HUES6 (cell line): ENCODE measurements around the gene EMX2.

Source experiments
- H3K27ac ChIP-seq: 2 replicates; pipeline ENCODE4 v1.7.0; 2013; ENCODE audit warnings: low read depth, mild to moderate bottlenecking, low read length, inconsistent platforms
- H3K27me3 ChIP-seq: 2 replicates; pipeline ENCODE4 v1.6.1; 2013; ENCODE audit warnings: low read length; ENCODE audit not compliant: control insufficient read depth, insufficient read depth
- H3K36me3 ChIP-seq: 2 replicates; pipeline ENCODE4 v1.6.1; 2013; ENCODE audit warnings: low read length; ENCODE audit not compliant: control insufficient read depth, insufficient read depth
- H3K4me1 ChIP-seq: 2 replicates; pipeline ENCODE4 v1.6.1; 2013; ENCODE audit warnings: low read length; ENCODE audit not compliant: control insufficient read depth, insufficient read depth
- H3K4me3 ChIP-seq: 2 replicates; pipeline ENCODE4 v1.5.1; 2013; ENCODE audit warnings: low read depth, low read length
- H3K9ac ChIP-seq: one replicate; pipeline ENCODE4 v1.6.1; 2013; ENCODE audit warnings: mild to moderate bottlenecking, low read length
- H3K9me3 ChIP-seq: 2 replicates; pipeline ENCODE4 v1.6.1; 2013; ENCODE audit warnings: low read depth, low read length; ENCODE audit not compliant: control insufficient read depth, insufficient read depth

Gene EMX2

DNA sequence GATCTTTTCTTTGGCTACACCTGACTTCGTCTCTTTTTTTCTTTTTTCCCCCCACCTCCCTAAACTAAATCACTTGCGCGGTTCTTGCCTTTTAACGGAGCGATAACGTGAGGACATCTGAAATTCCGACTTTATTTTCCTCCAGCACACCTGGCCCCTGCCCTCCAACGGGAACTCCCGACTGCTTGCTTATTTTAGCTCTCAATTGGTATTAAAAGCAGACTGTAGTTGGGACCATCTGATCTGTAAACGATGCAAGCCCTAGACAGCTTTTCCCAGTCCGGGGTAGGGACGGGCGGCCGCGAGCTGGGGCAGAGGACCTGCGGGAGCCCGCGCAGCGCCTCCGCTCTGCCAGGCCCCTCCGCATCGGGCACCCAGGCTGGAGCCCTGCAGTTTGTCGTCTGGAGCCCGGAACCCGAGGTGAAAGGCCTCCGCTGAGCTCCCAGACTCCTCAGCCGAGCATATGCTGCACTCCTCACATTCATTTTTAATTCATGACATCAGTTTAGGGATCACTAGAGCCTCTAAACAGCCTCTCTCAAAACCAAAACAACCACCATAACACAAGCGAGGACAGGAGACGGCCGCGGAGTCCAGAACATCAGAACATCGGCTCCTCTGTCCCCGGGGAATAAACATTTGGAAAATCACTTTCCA, 10.0 kb upstream of the EMX2 start:
- no peak overlapping the region for H3K9ac ChIP-seq
- H3K27me3 ChIP-seq = peaks cover 97% of the 10 kb centered on the region
- H3K4me3 ChIP-seq = no peak overlapping the region
- H3K4me1 ChIP-seq = peaks cover 20% of the 10 kb centered on the region
- no peaks in the 10 kb centered on the region for H3K9me3 ChIP-seq
- H3K36me3 ChIP-seq = no peaks in the 10 kb centered on the region
- H3K27ac ChIP-seq = no peak overlapping the region

- no peaks in the 10 kb centered on the region for H3K36me3 ChIP-seq
- no peak overlapping the region for H3K4me3 ChIP-seq
- H3K9me3 ChIP-seq = no peaks in the 10 kb centered on the region
- H3K4me1 ChIP-seq = peaks cover 20% of the 10 kb centered on the region
- no peak overlapping the region for H3K27ac ChIP-seq
- H3K9ac ChIP-seq = no peak overlapping the region
- H3K27me3 ChIP-seq = peaks cover 100% of the 10 kb centered on the region
These were observed 8.9 kb upstream of the EMX2 start for GRCh38 chr10:117533507-117534281.

- H3K4me1 ChIP-seq = peaks cover 20% of the 10 kb centered on the region
- H3K4me3 ChIP-seq = peak overlapping the region; percentile 38
- H3K9me3 ChIP-seq = no peaks in the 10 kb centered on the region
- H3K9ac ChIP-seq = no peak overlapping the region
- no peaks in the 10 kb centered on the region for H3K36me3 ChIP-seq
- H3K27ac ChIP-seq = no peak overlapping the region
- peaks cover 100% of the 10 kb centered on the region for H3K27me3 ChIP-seq
These were observed 7.9 kb upstream of the EMX2 start for GRCh38 chr10:117534321-117535297.

DNA sequence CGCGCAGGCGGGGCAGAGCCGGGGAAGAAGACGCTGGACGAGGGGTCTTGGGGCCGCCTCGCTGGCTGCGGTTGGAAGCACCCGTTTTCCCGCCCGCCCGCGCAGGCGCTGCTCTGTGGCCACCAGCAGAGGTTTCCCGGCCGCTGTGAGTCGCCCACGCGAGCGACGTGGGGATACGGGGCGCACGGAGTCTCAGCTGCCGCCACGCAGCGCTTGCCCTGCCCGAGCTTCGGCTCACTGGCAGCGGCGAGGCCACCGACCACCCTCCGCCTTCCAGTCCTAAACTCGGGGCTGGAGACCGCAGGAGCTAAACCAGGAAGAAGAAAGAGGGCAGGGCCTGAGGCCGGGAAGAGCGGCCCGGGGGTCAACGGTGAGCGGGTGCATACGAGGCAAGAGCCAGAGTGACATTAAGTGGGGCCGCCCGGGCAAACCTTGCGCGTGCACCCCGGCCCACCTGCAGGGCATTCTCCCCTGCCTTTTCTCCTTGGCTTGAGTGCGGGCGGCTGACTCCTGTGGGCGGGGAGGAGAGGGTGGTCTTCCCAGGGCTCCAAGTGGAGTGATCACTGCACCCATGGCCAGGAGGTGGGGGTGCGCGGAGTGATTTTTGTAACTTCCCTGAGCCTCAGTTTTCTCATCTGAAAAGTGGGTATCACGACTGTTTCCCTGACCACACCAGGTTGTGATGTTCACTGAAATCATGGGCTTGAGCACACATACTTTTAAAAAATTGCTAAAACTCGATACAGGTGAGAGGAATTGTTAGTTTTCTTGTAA, 7.1 kb upstream of the EMX2 start:
- Histone ChIP-seq H3K27ac (no peak overlapping the region), H3K27me3 (peaks cover 100% of the 10 kb centered on the region), H3K9me3 (no peaks in the 10 kb centered on the region), H3K4me3 (peak overlapping the region; percentile 38), H3K36me3 (no peaks in the 10 kb centered on the region), H3K9ac (no peak overlapping the region), H3K4me1 (peaks cover 20% of the 10 kb centered on the region)

DNA sequence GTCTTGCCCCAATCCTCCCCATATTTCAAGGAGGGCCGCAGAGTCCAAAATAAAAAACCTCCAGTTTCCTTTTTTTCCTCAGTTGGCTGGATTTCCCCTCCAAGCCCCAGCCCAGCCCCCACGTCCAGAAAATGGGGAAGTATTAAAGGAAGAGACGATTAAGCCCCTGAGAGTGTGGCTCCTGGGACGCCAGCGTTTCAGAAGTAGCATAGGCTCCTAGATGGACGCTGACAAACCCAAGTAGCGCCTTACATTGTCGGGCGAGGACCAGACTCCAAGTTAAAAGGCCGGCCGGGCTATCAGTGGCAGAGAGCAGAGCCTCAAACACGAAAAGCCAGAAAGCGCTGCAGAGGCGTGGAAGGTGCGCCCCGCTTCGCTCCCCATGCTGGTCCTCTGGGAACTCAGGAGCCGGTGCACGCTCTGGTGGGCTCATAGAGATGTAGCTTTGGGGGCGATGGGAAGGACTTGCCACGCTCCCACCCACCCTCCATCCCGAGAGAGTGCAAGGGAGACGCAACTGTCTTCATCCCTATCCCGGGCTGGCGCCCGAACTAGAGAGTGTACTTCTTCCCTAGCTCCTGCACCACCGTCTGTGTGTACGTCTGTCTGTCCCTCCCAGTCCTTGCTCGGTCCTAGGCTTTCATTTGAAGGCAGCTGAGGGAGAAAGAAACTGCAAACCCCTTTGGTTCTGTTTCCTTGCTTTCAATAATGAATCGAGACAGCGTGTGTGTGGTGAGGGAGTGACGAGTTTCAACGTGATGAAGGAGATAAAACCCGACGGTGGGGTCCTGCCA, 6.3 kb upstream of the EMX2 start:
- Histone ChIP-seq H3K9me3 (no peaks in the 10 kb centered on the region), H3K27ac (no peak overlapping the region), H3K4me1 (peaks cover 20% of the 10 kb centered on the region), H3K9ac (no peak overlapping the region), H3K4me3 (no peak overlapping the region), H3K27me3 (peaks cover 100% of the 10 kb centered on the region), H3K36me3 (no peaks in the 10 kb centered on the region)

DNA sequence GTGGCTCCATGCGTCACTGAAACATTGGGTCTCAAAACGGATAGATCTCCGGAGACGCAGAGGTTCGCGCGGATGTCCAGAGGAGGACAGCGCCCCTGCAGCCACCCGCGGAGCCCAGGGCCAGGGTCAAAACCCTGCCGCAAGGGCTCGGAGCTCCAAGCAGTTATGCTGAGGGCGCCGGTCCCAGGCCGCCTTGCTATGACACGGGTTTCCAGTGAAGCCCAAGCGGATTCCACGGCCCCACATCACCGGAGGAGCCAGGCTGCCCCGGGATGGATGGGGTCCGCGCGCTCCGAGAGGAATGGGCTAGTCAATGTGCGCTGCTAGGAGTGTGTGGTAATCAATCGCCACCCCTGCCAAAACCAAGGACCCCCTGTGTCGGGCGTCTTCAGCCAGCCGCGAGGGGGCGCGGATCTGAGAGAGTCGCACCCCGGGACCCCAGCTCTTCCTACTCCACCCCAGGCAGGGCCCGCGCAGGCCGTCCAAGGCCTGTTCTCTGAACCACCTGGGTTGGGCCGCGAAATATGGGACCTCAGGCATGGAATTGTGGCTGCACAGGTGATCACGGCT, 5.6 kb upstream of the EMX2 start:
- H3K4me3 ChIP-seq = peak overlapping the region; percentile 43
- H3K9ac ChIP-seq = no peak overlapping the region
- H3K27me3 ChIP-seq = peaks cover 100% of the 10 kb centered on the region
- H3K4me1 ChIP-seq = peaks cover 24% of the 10 kb centered on the region
- no peaks in the 10 kb centered on the region for H3K9me3 ChIP-seq
- no peak overlapping the region for H3K27ac ChIP-seq
- H3K36me3 ChIP-seq = no peaks in the 10 kb centered on the region

DNA sequence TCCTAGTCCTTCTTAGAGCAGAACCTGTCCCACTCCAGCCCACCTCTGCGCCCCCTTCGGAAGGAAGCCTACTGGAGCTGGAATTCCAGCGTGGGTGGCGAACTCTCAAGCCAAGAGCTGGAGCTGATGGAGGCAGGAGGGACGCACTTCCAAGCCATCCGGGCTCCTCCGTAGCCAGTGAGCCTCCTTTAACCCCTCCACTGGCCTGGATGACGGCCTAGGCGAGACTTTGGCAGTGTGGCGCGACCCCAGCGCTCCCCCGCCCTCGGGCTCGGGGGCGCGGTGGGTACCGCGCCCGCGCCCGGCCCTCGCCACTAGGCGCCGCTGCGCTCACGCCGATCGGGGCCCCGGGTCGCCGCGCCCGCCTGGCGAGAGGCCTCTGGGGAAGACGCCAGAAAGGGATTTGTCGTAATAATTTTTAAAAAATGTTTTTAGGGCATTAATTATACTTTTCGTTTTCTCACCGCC, 5.1 kb upstream of the EMX2 start:
- Histone ChIP-seq H3K27ac (no peak overlapping the region), H3K9me3 (no peaks in the 10 kb centered on the region), H3K4me1 (peaks cover 25% of the 10 kb centered on the region), H3K4me3 (peak overlapping the region; percentile 43), H3K36me3 (no peaks in the 10 kb centered on the region), H3K9ac (no peak overlapping the region), H3K27me3 (peaks cover 100% of the 10 kb centered on the region)

GRCh38 chr10:117537904-117538524, 4.5 kb upstream of the EMX2 start:
- Histone ChIP-seq H3K9me3 (no peaks in the 10 kb centered on the region), H3K4me1 (peaks cover 21% of the 10 kb centered on the region), H3K4me3 (peak overlapping the region; percentile 40), H3K36me3 (no peaks in the 10 kb centered on the region), H3K27me3 (peaks cover 100% of the 10 kb centered on the region), H3K27ac (no peak overlapping the region), H3K9ac (no peak overlapping the region)

DNA sequence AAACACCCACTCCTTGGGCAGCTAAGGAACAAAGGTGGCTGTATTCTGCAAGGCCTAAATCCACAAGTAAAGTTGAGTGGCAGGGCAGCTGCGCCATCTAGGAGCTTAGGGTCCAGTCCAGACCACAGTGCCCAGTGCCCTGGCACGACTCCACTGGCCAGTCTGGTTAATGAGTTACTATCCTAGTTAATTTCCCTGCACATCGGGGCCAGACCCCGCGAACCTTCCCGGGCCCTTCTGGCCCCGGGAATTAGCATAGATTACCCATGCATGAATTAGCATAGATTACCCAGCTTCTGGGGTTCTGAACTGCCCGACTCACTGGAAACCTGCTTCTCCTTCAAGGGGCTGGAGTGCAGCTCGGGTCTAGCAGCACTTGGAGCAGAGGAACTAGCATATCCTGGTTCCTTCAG, 3.2 kb upstream of the EMX2 start:
- no peak overlapping the region for H3K4me3 ChIP-seq
- peaks cover 26% of the 10 kb centered on the region for H3K4me1 ChIP-seq
- peaks cover 100% of the 10 kb centered on the region for H3K27me3 ChIP-seq
- no peaks in the 10 kb centered on the region for H3K36me3 ChIP-seq
- H3K9me3 ChIP-seq = no peaks in the 10 kb centered on the region
- H3K27ac ChIP-seq = no peak overlapping the region
- no peak overlapping the region for H3K9ac ChIP-seq
